MCF 10A (cell line): ENCODE measurements around the gene NT5DC3. TPM values are rescaled to one million over a fixed set of nuclear protein-coding genes. Genes with fewer than 3 reads are reported as not detected.

ENCODE experiments used
- BruUV-seq: library from RNA; stranded (reverse); fragments of 400-500 nt; replicated peaks from 2 replicates; lab custom pipeline; 2021; lab: Mats Ljungman, UMichigan
- CTCF ChIA-PET: fragments of 300-600 bp; sonication (Branson Sonifier 250); formaldehyde crosslinking; extraction: SDS; loops from one replicate; lab custom pipeline; 2021; ENCODE audit warnings: antibody characterized with exemption, inconsistent platforms; lab: Yijun Ruan, JAX
- POLR2A ChIA-PET: fragments of 300-600, 350-650 bp; sonication (Branson Sonifier 250); formaldehyde crosslinking; extraction: SDS; loops from one replicate; lab custom pipeline; 2020; ENCODE audit warnings: antibody characterized with exemption, inconsistent platforms; lab: Yijun Ruan, JAX
- DNase-seq: peaks from one replicate; pipeline ENCODE4 v3.0.0-alpha.2; 2018; ENCODE audit not compliant: unreplicated experiment
- H3K27ac Mint-ChIP-seq: one replicate; pipeline ENCODE4 v1.8.0; 2022; ENCODE audit warnings: mild to moderate bottlenecking, low read depth, mixed read lengths; ENCODE audit not compliant: unreplicated experiment
- H3K27me3 Mint-ChIP-seq: one replicate; pipeline ENCODE4 v1.8.0; 2022; ENCODE audit warnings: mixed read lengths; ENCODE audit not compliant: insufficient read depth, unreplicated experiment
- H3K36me3 Mint-ChIP-seq: one replicate; pipeline ENCODE4 v1.8.0; 2022; ENCODE audit warnings: mild to moderate bottlenecking, moderate library complexity, mixed read lengths; ENCODE audit not compliant: insufficient read depth, unreplicated experiment
- H3K4me1 Mint-ChIP-seq: one replicate; pipeline ENCODE4 v1.8.0; 2022; ENCODE audit warnings: mixed read lengths; ENCODE audit not compliant: insufficient read depth, unreplicated experiment
- H3K4me3 Mint-ChIP-seq: one replicate; pipeline ENCODE4 v1.8.0; 2022; ENCODE audit warnings: mild to moderate bottlenecking, moderate library complexity, mixed read lengths; ENCODE audit not compliant: unreplicated experiment
- H3K9me3 Mint-ChIP-seq: one replicate; pipeline ENCODE4 v1.8.0; 2022; ENCODE audit warnings: mixed read lengths; ENCODE audit not compliant: unreplicated experiment
- CTCF ChIP-seq: fragments of 200-600 bp; IDR thresholded peaks from one replicate; pipeline ENCODE4 v1.8.0; 2022; ENCODE audit warnings: antibody characterized with exemption, mild to moderate bottlenecking; ENCODE audit not compliant: unreplicated experiment
- intact Hi-C: fragments of 100-400 bp; cut with micrococcal nuclease; formaldehyde crosslinking; loops from 2 replicates; pipeline ENCODE4 v1.14.1; 2022
- total RNA-seq: library from RNA; stranded (reverse); gene quantifications from 2 replicates; pipeline ENCODE4 v1.2.3, GENCODE V29; 2022

The NT5DC3 gene
- total RNA-seq, 1 experiment from 2014 or later, result 15.1 TPM

DNA sequence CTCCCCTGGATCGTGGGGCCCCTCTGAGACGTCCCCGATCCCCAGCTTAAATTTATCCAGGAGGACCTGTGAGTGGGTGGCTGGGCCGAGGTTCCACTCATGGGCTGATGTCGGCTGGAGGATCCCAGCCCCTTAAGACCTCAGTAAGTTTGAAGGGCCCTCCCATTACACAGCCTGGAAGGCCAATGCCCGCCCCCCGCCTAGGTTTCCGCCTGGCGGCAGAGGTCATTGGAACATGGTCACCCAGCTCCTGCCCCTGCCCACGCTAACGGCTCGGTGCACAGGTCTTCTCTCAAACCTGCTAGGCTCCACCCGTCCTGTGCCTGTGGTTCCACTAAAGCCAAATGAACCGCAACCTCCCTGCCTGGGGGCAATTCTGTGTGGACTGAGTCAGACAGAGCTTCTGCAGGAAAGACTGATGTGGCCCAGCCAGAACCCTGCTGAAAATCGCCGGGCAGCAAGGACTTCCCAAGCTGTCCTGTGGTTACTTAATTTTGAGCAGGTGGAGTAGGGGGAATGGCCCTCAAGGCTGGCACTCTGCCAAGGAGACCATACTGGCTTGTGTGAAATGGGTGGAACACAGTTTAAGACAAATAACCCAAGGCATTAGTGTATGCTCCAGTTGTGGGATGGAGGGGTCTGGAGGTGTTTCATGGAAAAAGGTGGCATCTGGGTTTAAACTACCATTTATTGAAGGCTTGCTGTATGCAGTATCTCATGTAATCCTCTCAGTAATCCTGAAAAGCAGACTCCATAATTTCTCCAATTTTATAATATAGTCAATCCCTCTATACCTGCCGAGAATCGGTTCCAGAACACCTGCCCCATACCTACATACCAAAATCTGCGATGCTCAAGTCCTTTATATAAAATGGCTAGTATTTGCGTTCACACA, 903 bp upstream of the NT5DC3 start:
- peaks cover 25% of the 10 kb centered on the region for H3K4me1 Mint-ChIP-seq
- peak overlapping the region; percentile 89 for H3K4me3 Mint-ChIP-seq
- TF ChIP-seq CTCF, result no peak
- H3K27me3 Mint-ChIP-seq, result no peaks in the 10 kb centered on the region
- POLR2A ChIA-PET, result interaction anchor here (0.6 to 4.0 kb wide), 15 partner anchors 10 to 1147 kb away, joined by 3 to 45 read pairs (median 10); partner anchors contain the start of gene HSP90B1
- H3K27ac Mint-ChIP-seq, result peak overlapping the region; percentile 76
- no peaks in the 10 kb centered on the region for H3K9me3 Mint-ChIP-seq
- peak; percentile 99 for DNase-seq
- H3K36me3 Mint-ChIP-seq, result no peaks in the 10 kb centered on the region
- TSS peak; percentile 59 for BruUV-seq
- CTCF ChIA-PET, result interaction anchor here (0.6 to 2.1 kb wide), 8 partner anchors 10 to 208 kb away, joined by 3 to 7 read pairs (median 4); no protein-coding TSS in a partner anchor
- intact Hi-C loops, result loop anchor here (1.0 to 2.0 kb wide), 3 partner anchors 17 to 71 kb away; no protein-coding TSS in a partner anchor

- H3K4me1 Mint-ChIP-seq, result peaks cover 25% of the 10 kb centered on the region
- POLR2A ChIA-PET, result interaction anchor here (0.7 to 4.0 kb wide), 15 partner anchors 11 to 340 kb away, joined by 3 to 45 read pairs (median 10); partner anchors contain the start of genes HSP90B1 and TDG
- CTCF ChIA-PET, result interaction anchor here (0.7 to 2.1 kb wide), 7 partner anchors 23 to 961 kb away, joined by 3 to 7 read pairs (median 4); no protein-coding TSS in a partner anchor
- intact Hi-C loops, result loop anchor here (2.0 kb wide), 1 partner anchor 70 kb away; no protein-coding TSS in a partner anchor
- H3K4me3 Mint-ChIP-seq, result peak overlapping the region; percentile 89
- no TSS peak for BruUV-seq
- peak; percentile 52 for DNase-seq
- no peaks in the 10 kb centered on the region for H3K27me3 Mint-ChIP-seq
- TF ChIP-seq CTCF, result no peak
- H3K9me3 Mint-ChIP-seq, result no peaks in the 10 kb centered on the region
- peak overlapping the region; percentile 76 for H3K27ac Mint-ChIP-seq
- H3K36me3 Mint-ChIP-seq, result peaks cover 5% of the 10 kb centered on the region
These were observed 565 bp downstream of the NT5DC3 start for GRCh38 chr12:103840462-103840875.

DNA sequence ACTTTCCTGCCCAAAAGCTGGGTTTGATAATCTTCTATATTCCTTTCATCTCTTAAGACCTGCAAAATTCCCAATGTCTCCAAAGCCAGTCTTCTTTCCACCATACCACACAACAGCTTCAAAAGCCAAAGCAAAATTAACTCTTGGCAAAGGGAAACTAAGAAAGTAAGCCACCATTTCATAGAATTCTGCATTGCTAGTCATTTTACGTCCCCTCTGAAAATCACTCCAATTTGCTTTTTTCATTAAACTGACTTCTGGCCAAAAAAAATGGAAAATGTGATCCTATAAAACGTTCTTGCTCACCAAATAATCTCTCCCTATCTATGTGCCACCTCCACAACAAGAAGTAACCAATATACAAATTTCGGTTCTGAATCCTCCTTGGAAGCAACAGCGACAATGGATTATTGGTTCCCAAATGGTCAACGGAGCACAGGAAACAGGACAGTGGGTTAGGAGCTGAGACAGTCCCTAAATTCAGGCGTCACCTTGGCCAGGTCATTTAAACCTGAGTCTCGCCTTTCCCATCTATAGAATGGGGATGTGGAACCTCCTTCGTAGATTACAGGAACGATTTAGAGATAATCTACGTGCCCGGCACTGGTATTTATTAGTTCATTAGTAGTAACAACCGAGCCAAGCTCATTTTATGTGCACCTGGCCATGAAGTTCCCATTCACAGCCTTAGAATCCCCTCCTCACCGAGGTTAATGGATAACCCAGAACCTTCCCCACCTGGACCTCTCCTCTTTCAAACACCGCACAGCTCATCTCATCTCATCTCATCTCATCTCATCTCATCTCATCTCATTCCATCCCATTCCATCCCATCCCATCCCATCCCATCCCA, 1.2 kb downstream of the NT5DC3 start:
- intact Hi-C loops, result loop anchor here (2.0 kb wide), 1 partner anchor 69 kb away; no protein-coding TSS in a partner anchor
- H3K27ac Mint-ChIP-seq, result peak overlapping the region; percentile 76
- CTCF ChIA-PET, result interaction anchor here (0.6 to 2.1 kb wide), 10 partner anchors 22 to 961 kb away, joined by 3 to 7 read pairs (median 4); no protein-coding TSS in a partner anchor

More for the DNA sequence above, 1.2 kb downstream of the NT5DC3 start:
- H3K4me3 Mint-ChIP-seq, result peak overlapping the region; percentile 89
- TF ChIP-seq CTCF, result no peak
- POLR2A ChIA-PET, result interaction anchor here (1.0 to 4.0 kb wide), 12 partner anchors 12 to 126 kb away, joined by 3 to 45 read pairs (median 8); partner anchors contain the start of genes HSP90B1 and TDG
- H3K9me3 Mint-ChIP-seq, result no peaks in the 10 kb centered on the region
- no peaks in the 10 kb centered on the region for H3K27me3 Mint-ChIP-seq
- BruUV-seq, result TSS peak; percentile 56
- H3K36me3 Mint-ChIP-seq, result peaks cover 5% of the 10 kb centered on the region
- peaks cover 25% of the 10 kb centered on the region for H3K4me1 Mint-ChIP-seq
- no peak for DNase-seq
